NOMO-1 treated with DMSO at 0.1 percent for 48 hours (cell line): ENCODE data around the gene ALPP.
"Not testable (repeated sequence)": the region's sequence is repeated elsewhere in the genome, so short reads cannot be mapped to it uniquely, and the experiment has no call there.

Experiments
- DNase-seq: peaks from one replicate; lab custom pipeline; 2025; ENCODE audit not compliant: unreplicated experiment; lab: John Stamatoyannopoulos, UW

Gene ALPP

GRCh38 chr2:232379610-232380590 is 1.3 kb downstream of the ALPP start:
- not testable (repeated sequence) for DNase-seq

DNA sequence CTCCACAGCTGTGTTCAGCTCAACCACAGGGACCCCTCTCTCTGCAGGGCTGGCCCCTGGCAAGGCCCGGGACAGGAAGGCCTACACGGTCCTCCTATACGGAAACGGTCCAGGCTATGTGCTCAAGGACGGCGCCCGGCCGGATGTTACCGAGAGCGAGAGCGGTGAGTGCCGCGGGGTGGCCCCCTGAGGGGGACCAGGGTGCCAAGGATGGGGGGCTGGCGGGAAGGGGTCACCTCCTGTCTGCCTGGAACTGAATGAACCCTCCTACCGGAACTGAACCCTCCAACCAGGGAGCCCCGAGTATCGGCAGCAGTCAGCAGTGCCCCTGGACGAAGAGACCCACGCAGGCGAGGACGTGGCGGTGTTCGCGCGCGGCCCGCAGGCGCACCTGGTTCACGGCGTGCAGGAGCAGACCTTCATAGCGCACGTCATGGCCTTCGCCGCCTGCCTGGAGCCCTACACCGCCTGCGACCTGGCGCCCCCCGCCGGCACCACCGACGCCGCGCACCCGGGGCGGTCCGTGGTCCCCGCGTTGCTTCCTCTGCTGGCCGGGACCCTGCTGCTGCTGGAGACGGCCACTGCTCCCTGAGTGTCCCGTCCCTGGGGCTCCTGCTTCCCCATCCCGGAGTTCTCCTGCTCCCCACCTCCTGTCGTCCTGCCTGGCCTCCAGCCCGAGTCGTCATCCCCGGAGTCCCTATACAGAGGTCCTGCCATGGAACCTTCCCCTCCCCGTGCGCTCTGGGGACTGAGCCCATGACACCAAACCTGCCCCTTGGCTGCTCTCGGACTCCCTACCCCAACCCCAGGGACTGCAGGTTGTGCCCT is 2.9 kb downstream of the ALPP start:
- DNase-seq, result not testable (repeated sequence)

- DNase-seq, result no peak
Measured at GRCh38 chr2:232382331-232383225, 4.0 kb downstream of the ALPP start.

GRCh38 chr2:232384466-232384865 is 5.9 kb downstream of the ALPP start:
- no peak for DNase-seq

DNA sequence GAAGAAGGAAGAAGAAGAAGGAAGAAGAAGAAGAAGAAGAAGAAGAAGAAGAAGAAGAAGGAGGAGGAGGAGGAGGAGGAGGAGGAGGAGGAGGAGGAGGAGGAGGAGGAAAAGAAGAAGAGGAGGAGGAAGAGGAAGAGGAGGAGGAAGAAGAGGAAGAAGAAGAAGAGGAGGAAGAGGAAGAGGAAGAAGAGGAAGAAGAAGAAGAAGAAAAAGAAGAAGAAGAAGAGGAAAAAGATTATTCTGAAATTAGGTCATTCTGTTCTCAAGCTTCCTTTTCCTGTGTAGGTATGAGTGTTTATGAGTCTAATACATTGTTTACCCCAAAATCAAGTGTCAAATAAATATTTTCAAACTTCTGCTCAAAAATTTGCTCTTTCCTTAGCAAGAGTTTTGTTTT is 6.5 kb downstream of the ALPP start:
- not testable (repeated sequence) for DNase-seq

GRCh38 chr2:232385660-232386489 is 7.3 kb downstream of the ALPP start:
- no peak for DNase-seq

DNA sequence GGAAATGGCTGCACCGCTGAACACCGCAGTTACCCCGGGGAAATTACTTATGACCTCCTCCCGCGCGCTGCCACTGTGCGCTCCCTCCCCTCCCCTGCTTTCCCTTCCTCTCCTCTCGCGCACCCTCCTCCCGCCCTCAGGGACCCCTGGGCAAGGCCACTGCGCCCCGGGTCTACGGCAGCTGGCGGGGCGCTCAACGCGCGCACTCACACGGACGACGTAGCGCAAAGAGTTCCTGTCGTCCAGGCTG is 7.9 kb downstream of the ALPP start:
- no peak for DNase-seq

DNA sequence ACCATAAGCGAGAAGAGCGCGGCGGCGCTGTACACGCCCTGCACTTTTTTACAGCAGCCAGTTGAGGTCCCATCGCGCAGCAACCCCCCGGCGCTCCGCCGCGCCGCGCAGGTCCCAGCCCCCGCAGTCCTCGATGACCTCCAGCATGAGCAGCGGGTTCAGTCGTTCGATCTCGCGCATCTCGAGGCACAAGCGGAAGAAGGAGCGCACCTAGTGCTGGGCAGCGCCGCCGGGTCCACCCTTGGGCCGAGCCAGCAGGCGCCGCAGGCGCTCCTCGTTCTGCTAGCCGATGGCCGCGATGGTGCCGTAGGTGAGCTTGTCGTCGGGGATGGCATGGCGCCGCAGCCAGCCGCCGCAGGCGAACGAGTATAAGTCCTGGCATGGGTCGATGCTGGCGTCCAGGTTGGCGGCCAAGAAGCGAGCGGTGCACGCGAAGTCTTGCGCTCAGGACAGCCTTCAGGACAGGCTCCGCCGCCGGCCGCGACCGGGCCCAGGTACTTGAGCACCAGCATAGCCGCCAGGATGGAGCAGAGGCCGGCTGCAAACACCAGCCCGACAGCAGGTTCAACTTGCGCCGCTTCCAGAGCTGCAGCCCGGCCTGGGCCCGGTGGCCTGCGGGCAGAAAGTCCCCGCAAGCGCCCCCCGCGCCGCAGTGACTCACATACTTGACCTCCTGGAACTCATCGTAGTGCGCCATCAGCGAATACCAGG is 8.3 kb downstream of the ALPP start:
- no peak for DNase-seq

GRCh38 chr2:232387451-232388171 is 9.1 kb downstream of the ALPP start:
- DNase-seq, result no peak

- no peak for DNase-seq
Measured at GRCh38 chr2:232388324-232388891, 9.9 kb downstream of the ALPP start.

DNA sequence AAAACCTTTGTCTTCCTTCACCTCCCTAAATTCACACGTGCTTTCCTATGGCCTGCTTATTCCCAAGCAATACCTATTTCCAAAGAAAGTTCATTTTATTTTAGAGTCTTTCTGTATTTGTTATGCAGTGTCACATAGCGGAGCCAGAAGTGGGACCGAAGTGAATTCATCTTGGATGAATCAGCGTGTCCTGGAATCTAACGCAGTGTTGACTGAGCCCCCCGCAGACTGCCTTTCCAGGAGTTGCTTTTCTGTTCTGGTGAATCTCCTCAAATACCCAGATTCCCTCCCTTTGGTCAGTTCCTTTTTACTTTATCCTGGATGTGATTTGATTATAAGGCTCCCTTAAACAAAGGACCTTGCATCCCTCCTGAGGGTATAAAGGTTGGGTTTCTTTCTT is 10.8 kb downstream of the ALPP start:
- DNase-seq, result no peak

- DNase-seq, result no peak
Measured at GRCh38 chr2:232390661-232391060, 12.1 kb downstream of the ALPP start.

DNA sequence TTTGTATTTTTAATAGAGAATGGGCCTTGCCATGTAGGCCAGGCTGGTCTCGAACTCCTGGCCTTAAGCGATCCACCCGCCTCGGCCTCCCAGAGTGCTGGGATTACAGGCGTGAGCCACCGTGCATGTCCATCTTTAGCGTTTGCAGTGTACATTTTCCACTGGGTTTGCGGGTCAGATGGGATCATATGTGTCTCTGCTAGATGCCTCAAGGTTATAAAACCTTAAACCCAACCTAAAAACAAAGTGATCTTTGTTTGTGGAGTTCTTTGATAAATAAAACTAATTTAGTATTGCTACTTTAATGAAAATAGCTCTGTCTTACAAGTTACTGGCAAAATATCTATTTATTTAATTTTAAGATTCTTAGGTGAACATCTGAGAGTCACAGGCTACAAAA is 15.0 kb downstream of the ALPP start:
- no peak for DNase-seq

DNA sequence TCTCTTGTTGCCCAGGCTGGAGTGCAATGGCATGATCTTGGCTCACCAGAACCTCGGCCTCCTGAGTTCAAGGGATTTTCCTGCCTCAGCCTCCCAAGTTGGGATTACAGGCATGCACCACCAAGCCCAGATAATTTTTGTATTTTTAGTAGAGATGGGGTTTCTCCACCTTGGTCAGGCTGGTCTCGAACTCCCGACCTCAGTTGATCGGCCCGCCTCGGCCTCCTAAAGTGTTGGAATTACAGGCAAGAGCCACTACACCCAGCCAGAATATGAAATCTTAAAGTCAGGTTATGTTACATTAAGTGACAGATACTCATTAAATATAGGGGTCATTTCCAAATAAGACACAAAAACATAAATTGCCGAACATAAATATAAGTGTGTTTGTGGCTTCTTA is 15.9 kb downstream of the ALPP start:
- not testable (repeated sequence) for DNase-seq

DNA sequence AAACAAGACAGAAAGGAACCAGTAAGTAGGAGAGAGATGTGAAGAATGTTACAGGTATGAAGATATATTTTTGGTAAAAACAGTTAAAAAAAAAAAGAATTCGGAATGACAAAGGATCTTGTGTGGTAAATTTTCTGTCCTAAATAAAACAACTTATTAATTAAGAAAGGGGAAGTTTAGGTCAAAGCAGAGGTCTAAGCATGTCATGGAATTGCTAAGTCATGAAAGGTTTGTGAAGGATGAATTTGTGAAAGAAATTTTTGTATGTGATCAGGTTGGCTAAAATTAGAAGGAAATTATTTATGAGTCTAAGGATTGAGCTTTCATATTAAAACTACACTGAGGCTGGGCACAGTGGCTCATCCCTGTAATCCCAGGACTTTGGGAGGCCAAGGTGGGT is 17.0 kb downstream of the ALPP start:
- peak; percentile 41 for DNase-seq

GRCh38 chr2:232396683-232397082 is 18.1 kb downstream of the ALPP start:
- no peak for DNase-seq

GRCh38 chr2:232398293-232399034 is 19.9 kb downstream of the ALPP start:
- DNase-seq, result no peak
